C4-2B (cell line): ENCODE measurements around the gene HCST.

Experiments
- H3K27ac ChIP-seq: fragments of 450-650 bp; 2 replicates; pipeline ENCODE4 v1.5.1; 2017
- CTCF ChIP-seq: fragments of 450-650 bp; conservative IDR thresholded peaks from 2 replicates; pipeline ENCODE4 v1.5.1; 2017; ENCODE audit warnings: mild to moderate bottlenecking
- ZFX ChIP-seq: fragments of 450-650 bp; IDR thresholded peaks from 2 replicates; pipeline ENCODE4 v1.6.1; 2017

The HCST gene

GRCh38 chr19:35901854-35902661 is at the start of gene HCST:
TSS of gene HCST (plus strand) at chr19:35902529. CDS start at chr19:35902594, 65 bp downstream.
- TF ChIP-seq ZFX, result no peak
- no peak for TF ChIP-seq CTCF

GRCh38 chr19:35853038-35853756 is 49.1 kb upstream of the HCST start:
- no peak for TF ChIP-seq ZFX
- no peak for TF ChIP-seq CTCF
- H3K27ac ChIP-seq, result no peak overlapping the region

More at GRCh38 chr19:35901854-35902661, at the start of gene HCST:
- peak within 1 kb of the TSS; percentile 25 for H3K27ac ChIP-seq

GRCh38 chr19:35856546-35857149 is 45.7 kb upstream of the HCST start, which contains the start of gene KIRREL2:
TSS of gene KIRREL2 (plus strand) at chr19:35856911. CDS start at chr19:35857120, 209 bp downstream.
- no peak within 1 kb of the TSS for H3K27ac ChIP-seq

GRCh38 chr19:35858311-35858710 is 44.0 kb upstream of the HCST start:
- TF ChIP-seq ZFX (no peak), CTCF (no peak)

More at GRCh38 chr19:35856546-35857149, 45.7 kb upstream of the HCST start, which contains the start of gene KIRREL2:
- TF ChIP-seq CTCF, result no peak
- no peak for TF ChIP-seq ZFX

GRCh38 chr19:35859414-35859813 is 42.9 kb upstream of the HCST start:
- no peak overlapping the region for H3K27ac ChIP-seq
- no peak for TF ChIP-seq CTCF
- TF ChIP-seq ZFX, result no peak

More at GRCh38 chr19:35858311-35858710, 44.0 kb upstream of the HCST start:
- no peak overlapping the region for H3K27ac ChIP-seq

- TF ChIP-seq CTCF (no peak), ZFX (no peak)
- no peak overlapping the region for H3K27ac ChIP-seq
Measured at GRCh38 chr19:35860436-35860817, 41.9 kb upstream of the HCST start.
